Suprapubic skin (tissue), 3 donors: Measurements from ENCODE around the gene GLG1.

ENCODE experiments used
- POLR2AphosphoS5 ChIP-seq, 3 donors: sonication (generic); formaldehyde crosslinking; IDR thresholded peaks; one replicate each; pipeline ENCODE4 v1.6.1; 2017; ENCODE audit warnings: antibody characterized with exemption in 3 of 3
- TF ChIP-seq, protein P1 (sequence below), 2 donors: fragments of 200-600 bp in 1 of 2; fragments of 450-650 bp in 1 of 2; sonication (generic) in 1 of 2; IDR thresholded peaks; one replicate each; pipeline ENCODE4 v1.5.1; 2016 to 2019; ENCODE audit warnings: antibody characterized with exemption in 2 of 2, mild to moderate bottlenecking in 1 of 2, moderate library complexity in 1 of 2

DNA sequence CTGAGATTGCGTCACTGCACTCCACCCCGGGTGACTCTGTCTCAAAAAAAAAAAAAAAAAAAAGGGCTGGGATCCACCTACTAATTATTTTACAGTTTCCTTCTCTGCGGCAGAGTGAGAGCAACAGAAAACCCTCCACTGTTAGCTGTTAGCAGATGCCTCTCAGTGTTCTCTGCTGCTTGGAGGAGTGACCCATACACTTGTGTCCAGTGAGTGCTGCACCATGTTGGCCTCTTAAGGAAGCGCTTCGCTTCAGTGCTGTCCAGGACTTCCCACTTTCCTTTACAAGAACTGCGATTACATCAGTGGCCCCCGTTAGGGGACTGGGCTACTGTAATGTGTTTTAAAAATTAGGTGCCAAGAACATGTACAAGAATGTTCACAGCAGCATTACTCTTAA, 167.2 kb downstream of the GLG1 start:
- TF ChIP-seq, protein P1, sequence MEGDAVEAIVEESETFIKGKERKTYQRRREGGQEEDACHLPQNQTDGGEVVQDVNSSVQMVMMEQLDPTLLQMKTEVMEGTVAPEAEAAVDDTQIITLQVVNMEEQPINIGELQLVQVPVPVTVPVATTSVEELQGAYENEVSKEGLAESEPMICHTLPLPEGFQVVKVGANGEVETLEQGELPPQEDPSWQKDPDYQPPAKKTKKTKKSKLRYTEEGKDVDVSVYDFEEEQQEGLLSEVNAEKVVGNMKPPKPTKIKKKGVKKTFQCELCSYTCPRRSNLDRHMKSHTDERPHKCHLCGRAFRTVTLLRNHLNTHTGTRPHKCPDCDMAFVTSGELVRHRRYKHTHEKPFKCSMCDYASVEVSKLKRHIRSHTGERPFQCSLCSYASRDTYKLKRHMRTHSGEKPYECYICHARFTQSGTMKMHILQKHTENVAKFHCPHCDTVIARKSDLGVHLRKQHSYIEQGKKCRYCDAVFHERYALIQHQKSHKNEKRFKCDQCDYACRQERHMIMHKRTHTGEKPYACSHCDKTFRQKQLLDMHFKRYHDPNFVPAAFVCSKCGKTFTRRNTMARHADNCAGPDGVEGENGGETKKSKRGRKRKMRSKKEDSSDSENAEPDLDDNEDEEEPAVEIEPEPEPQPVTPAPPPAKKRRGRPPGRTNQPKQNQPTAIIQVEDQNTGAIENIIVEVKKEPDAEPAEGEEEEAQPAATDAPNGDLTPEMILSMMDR (IDR thresholded peaks at IDR 0.05): no peak
- TF ChIP-seq POLR2AphosphoS5 (IDR thresholded peaks at IDR 0.05): no peak
